Measurements from ENCODE around the gene PRICKLE3.
"Not testable (repeated sequence)": the region's sequence is repeated elsewhere in the genome, so short reads cannot be mapped to it uniquely, and the experiment has no call there.

PRICKLE3 gene

DNA sequence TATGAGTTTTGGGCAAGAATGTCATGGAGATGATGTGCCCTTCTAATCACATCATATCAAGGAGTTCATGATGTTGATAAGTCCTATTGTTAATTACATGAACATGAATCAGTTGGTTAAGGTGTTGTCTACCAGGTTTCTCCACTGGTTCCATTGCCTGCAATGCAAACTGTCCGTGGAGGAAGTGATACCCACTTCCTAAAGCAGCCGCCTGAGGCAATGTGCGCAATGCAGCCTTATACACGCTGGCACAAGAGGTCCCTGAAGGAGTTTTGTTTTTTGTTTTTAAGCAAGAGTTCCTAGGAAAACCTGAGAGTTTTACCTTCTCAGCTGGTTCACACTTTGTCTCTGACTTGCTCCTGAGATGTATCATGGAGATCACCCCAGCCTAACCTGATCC, 56.7 kb downstream of the PRICKLE3 start:
- H3K4me3 ChIP-seq (replicated peaks; ENCODE audit: low read depth, low read length): no peak overlapping the region
- DNase-seq (ENCODE audit: extremely low read depth, insufficient read length): no peak
- no peaks in the 10 kb centered on the region for H3K36me3 ChIP-seq (ENCODE audit: control insufficient read depth, insufficient read depth, low read length)
- no peak for TF ChIP-seq CTCF (IDR thresholded peaks at IDR 0.05; ENCODE audit: insufficient read depth, low read length, poor library complexity, severe bottlenecking)
- H3K27me3 ChIP-seq (replicated peaks; ENCODE audit: control insufficient read depth, insufficient read depth, low read length): no peaks in the 10 kb centered on the region

DNA sequence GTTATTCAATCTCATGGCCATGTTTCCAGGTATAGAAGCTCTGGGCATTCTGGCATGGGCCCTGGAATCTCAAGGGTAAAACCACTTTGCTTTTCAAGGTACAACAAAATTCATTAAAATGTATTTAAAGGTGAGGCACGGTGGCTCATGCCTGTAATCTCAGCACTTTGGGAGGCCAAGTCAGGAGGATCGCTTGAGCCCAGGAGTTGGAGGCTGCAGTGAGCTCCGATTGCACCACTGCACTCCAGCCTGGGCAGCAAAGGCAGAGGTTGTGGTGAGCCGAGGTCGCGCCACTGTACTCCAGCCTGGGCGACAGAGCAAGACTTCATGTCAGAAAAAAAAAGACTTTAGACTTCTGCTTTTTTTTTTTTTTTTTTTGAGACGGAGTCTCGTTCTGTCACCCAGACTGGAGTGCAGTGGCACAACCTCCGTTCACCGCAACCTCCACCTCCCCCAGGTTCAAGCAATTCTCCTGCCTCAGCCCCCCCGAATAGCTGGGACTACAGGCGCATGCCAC, 58.4 kb downstream of the PRICKLE3 start:
- not testable (repeated sequence) for DNase-seq (ENCODE audit: extremely low read depth, insufficient read length)

More for the DNA sequence above, 58.4 kb downstream of the PRICKLE3 start:
- not testable (repeated sequence) for H3K4me3 ChIP-seq (replicated peaks; ENCODE audit: low read depth, low read length); H3K27me3 ChIP-seq (replicated peaks; ENCODE audit: control insufficient read depth, insufficient read depth, low read length); H3K36me3 ChIP-seq (ENCODE audit: control insufficient read depth, insufficient read depth, low read length)

All from GM06990 (cell line).